GM10266 (cell line): ENCODE data around the gene CDC34.
A peak's percentile ranks its signal among the peaks of the same experiment; 100 is the strongest.

Experiments
- DNase-seq: peaks from one replicate; pipeline ENCODE4 v3.0.0; 2012; ENCODE audit errors: extremely low spot score
- TF ChIP-seq, protein P1 (sequence below): IDR thresholded peaks from 2 replicates; pipeline ENCODE4 v1.5.1; 2012; ENCODE audit warnings: mild to moderate bottlenecking, low read depth; ENCODE audit not compliant: control insufficient read depth, insufficient read depth; ENCODE audit errors: missing control alignments

CDC34 gene

DNA sequence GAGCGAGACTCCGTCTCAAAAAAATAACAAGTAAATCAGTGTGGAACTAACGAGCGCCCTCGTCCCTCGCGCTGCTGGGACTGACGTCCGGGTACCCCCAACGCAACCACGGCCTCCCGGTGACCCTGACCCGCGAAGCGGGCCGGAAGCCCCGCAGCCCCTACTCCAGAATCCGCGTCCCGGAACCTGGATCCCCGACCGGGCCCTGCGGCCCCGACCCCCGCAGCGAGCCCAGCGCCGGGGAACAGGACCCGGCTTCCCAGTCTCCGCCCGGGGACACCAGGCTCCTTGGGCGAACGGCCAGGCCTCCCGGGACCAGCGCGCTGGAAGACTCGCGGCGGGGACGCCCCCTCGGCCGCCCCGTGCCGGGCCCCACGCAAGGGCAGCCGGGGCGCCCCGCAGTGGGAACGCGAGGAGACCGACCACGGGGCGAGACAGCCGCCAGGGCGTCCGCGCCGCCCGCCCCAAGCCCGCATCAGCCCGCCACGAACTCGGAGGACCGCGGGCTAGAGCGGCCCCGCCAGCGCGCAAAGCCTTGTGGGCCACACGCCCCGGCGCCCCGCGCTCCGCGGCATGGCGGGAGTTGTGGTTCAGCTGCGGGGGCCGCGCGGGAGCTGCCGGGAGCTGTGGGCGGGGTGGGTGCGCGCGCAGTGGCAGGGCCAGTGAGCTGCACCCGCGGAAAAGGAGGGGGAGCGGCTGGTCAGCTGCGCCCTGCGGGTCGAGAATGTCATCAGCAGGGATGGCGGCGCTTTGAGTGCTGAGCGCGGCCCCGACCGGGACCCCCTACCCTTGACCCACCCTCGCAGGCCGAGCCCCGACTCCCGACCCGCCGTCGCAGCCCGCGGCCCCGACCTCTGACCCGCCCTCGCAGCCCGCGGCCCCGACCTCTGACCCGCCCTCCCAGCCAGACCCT lies 42.8 kb upstream of the CDC34 start:
- TF ChIP-seq, protein P1, sequence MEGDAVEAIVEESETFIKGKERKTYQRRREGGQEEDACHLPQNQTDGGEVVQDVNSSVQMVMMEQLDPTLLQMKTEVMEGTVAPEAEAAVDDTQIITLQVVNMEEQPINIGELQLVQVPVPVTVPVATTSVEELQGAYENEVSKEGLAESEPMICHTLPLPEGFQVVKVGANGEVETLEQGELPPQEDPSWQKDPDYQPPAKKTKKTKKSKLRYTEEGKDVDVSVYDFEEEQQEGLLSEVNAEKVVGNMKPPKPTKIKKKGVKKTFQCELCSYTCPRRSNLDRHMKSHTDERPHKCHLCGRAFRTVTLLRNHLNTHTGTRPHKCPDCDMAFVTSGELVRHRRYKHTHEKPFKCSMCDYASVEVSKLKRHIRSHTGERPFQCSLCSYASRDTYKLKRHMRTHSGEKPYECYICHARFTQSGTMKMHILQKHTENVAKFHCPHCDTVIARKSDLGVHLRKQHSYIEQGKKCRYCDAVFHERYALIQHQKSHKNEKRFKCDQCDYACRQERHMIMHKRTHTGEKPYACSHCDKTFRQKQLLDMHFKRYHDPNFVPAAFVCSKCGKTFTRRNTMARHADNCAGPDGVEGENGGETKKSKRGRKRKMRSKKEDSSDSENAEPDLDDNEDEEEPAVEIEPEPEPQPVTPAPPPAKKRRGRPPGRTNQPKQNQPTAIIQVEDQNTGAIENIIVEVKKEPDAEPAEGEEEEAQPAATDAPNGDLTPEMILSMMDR = peak; percentile 11
- DNase-seq = peak; percentile 99

- TF ChIP-seq, protein P1 = no peak
- peak; percentile 40 for DNase-seq
Measured at GRCh38 chr19:489418-490196, 42.0 kb upstream of the CDC34 start.

- TF ChIP-seq, protein P1 = no peak
- no peak for DNase-seq
Measured at GRCh38 chr19:491146-491741, 40.3 kb upstream of the CDC34 start.

DNA sequence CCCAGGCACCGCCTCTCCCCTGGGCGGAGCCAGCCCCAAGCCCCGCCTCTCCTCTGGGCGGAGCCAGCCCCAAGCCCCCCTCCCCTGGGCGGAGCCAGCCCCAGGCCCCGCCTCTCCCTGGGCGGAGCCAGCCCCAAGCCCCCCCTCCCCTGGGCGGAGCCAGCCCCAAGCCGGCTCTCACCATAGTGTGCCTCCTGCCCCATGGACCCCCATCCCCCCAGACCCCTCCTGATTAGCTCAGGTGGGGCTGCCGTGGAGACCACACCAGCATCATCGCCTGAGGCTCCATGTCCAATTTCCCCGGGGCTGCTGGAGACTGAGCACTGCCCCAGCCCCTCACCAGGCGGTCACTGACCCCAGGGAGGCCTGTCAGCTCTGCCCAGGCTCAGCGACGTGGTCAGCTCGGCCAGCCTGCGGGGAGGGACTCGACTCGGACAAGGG lies 39.4 kb upstream of the CDC34 start:
- no peak for DNase-seq
- TF ChIP-seq, protein P1 = no peak

GRCh38 chr19:493391-494170 lies 38.0 kb upstream of the CDC34 start:
- TF ChIP-seq, protein P1 = no peak

DNA sequence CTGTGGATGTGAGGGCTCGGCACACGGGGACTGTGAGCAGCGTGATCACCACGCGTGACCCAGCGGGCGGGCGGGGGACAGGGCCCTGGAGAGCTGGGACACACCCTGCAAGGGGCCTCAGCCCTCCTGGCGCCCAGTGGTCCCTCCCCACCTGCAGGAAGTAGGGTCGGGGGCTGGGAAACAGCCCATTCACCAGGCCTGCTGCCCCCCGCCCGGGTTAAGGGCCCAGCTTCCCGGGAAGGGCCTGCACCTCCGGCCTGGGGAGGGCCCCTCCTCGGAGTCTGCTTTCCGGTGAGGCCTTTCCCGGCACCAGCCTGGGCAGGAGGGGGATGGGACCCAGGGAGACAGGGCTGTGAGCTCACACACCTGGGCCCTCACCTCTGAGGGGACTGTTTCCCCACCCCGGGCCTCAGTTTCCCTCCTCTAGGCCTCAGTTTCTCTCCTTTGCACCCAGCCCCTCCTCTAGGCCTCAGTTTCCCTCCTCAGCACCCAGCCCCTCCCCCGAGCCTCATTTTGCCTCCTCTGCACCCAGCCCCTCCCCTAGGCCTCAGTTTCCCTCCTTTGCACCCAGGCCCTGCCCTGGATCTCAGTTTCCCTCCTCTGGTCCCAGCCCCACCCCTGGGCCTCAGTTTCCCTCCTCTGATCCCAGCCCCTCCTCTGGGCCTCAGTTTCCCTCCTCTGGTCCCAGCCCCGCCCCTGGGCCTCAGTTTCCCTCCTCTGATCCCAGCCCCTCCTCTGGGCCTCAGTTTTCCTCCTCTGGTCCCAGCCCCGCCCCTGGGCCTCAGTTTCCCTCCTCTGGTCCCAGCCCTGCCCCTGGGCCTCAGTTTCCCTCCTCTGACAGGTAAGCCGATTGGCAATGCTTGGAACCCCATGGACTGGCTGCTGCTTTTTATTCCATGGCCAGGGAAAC lies 37.1 kb upstream of the CDC34 start:
- TF ChIP-seq, protein P1 = no peak
- no peak for DNase-seq

More at GRCh38 chr19:493391-494170, 38.0 kb upstream of the CDC34 start:
- peak; percentile 33 for DNase-seq
